WTC11 (cell line): Measurements from ENCODE around the gene KIF2A. TPM values are rescaled to one million over a fixed set of nuclear protein-coding genes. Genes with fewer than 3 reads are reported as not detected.

ENCODE experiments used
- ATAC-seq: fragments of 200-7000 bp; cut with Tn5 transposase; 2 replicates; pipeline ENCODE4 v1.10.0; 2021; ENCODE audit warnings: mild to moderate bottlenecking, moderate library complexity
- CTCF ChIA-PET: fragments of 300-600 bp; sonication (Branson Sonifier 250); formaldehyde crosslinking; loops from one replicate; lab custom pipeline; 2021; ENCODE audit warnings: antibody characterized with exemption; lab: Charles Lee
- POLR2A ChIA-PET: fragments of 350-600 bp; sonication (Branson Sonifier 250); formaldehyde crosslinking; loops from one replicate; lab custom pipeline; 2021; ENCODE audit warnings: antibody characterized with exemption; lab: Charles Lee
- DNase-seq: peaks from one replicate; pipeline ENCODE4 v3.0.0; 2021; ENCODE audit warnings: low spot score
- H3K27ac Mint-ChIP-seq: 2 replicates; pipeline ENCODE4 v1.8.0; 2021; ENCODE audit warnings: mixed read lengths
- H3K27me3 Mint-ChIP-seq: 2 replicates; pipeline ENCODE4 v1.8.0; 2021; ENCODE audit warnings: low read depth, mild to moderate bottlenecking, moderate library complexity, mixed read lengths
- H3K36me3 Mint-ChIP-seq: 2 replicates; pipeline ENCODE4 v1.8.0; 2021; ENCODE audit warnings: mixed read lengths
- H3K4me1 Mint-ChIP-seq: 2 replicates; pipeline ENCODE4 v1.8.0; 2022; ENCODE audit warnings: mixed read lengths
- H3K4me3 Mint-ChIP-seq: 2 replicates; pipeline ENCODE4 v1.8.0; 2021; ENCODE audit warnings: mild to moderate bottlenecking, moderate library complexity, mixed read lengths
- H3K9me3 Mint-ChIP-seq: 2 replicates; pipeline ENCODE4 v1.8.0; 2021; ENCODE audit warnings: mixed read lengths
- AR ChIP-seq: fragments of 250-450 bp; sonication (Bioruptor Pico); IDR thresholded peaks from 2 replicates; pipeline ENCODE4 v1.9.0; 2021; ENCODE audit warnings: mild to moderate bottlenecking
- ATF2 ChIP-seq: sonication (generic); formaldehyde crosslinking; IDR thresholded peaks from 2 replicates; pipeline ENCODE4 v1.8.1; 2022; ENCODE audit warnings: low read depth, missing genetic modification reagents, borderline replicate concordance
- CBFB ChIP-seq: sonication (generic); formaldehyde crosslinking; IDR thresholded peaks from 2 replicates; pipeline ENCODE4 v1.8.1; 2022; ENCODE audit warnings: mild to moderate bottlenecking, low read depth, missing genetic modification reagents
- CREB1 ChIP-seq: sonication (generic); formaldehyde crosslinking; IDR thresholded peaks from 2 replicates; pipeline ENCODE4 v1.8.0; 2023; ENCODE audit warnings: mild to moderate bottlenecking, missing genetic modification reagents
- ETV6 ChIP-seq: sonication (generic); formaldehyde crosslinking; IDR thresholded peaks from 2 replicates; pipeline ENCODE4 v1.8.1; 2022; ENCODE audit warnings: mild to moderate bottlenecking, missing genetic modification reagents
- FOXJ3 ChIP-seq: sonication (generic); formaldehyde crosslinking; IDR thresholded peaks from 2 replicates; pipeline ENCODE4 v1.9.0; 2021; ENCODE audit warnings: missing genetic modification reagents, mild to moderate bottlenecking, borderline replicate concordance
- FOXK1 ChIP-seq: sonication (generic); formaldehyde crosslinking; IDR thresholded peaks from 2 replicates; pipeline ENCODE4 v1.8.0; 2022; ENCODE audit warnings: mild to moderate bottlenecking, moderate library complexity, missing genetic modification reagents
- KAT7 ChIP-seq: sonication (generic); formaldehyde crosslinking; IDR thresholded peaks from 2 replicates; pipeline ENCODE4 v1.8.1; 2023; ENCODE audit warnings: missing genetic modification reagents, mild to moderate bottlenecking, borderline replicate concordance
- NFATC4 ChIP-seq: fragments of 250-450 bp; sonication (Bioruptor Pico); IDR thresholded peaks from 2 replicates; pipeline ENCODE4 v1.9.0; 2021; ENCODE audit warnings: mild to moderate bottlenecking
- NFYB ChIP-seq: sonication (generic); formaldehyde crosslinking; conservative IDR thresholded peaks from 2 replicates; pipeline ENCODE4 v1.8.0; 2022; ENCODE audit warnings: low read depth, missing genetic modification reagents
- OVOL2 ChIP-seq: fragments of 250-450 bp; sonication (Bioruptor Pico); IDR thresholded peaks from 2 replicates; pipeline ENCODE4 v1.9.0; 2021; ENCODE audit warnings: mild to moderate bottlenecking, borderline replicate concordance
- PRDM15 ChIP-seq: sonication (generic); formaldehyde crosslinking; IDR thresholded peaks from 2 replicates; pipeline ENCODE4 v1.8.0; 2022; ENCODE audit warnings: missing genetic modification reagents
- ZBTB43 ChIP-seq: sonication (generic); formaldehyde crosslinking; IDR thresholded peaks from 2 replicates; pipeline ENCODE4 v1.8.1; 2023; ENCODE audit warnings: mild to moderate bottlenecking, missing genetic modification reagents
- ZNF425 ChIP-seq: fragments of 250-450 bp; sonication (Bioruptor Pico); conservative IDR thresholded peaks from 2 replicates; pipeline ENCODE4 v1.9.0; 2021; ENCODE audit warnings: mild to moderate bottlenecking
- ZSCAN18 ChIP-seq: fragments of 250-450 bp; sonication (Bioruptor Pico); IDR thresholded peaks from 2 replicates; pipeline ENCODE4 v2.1.2; 2022; ENCODE audit warnings: mild to moderate bottlenecking, moderate library complexity
- total RNA-seq: library from RNA; stranded (reverse); gene quantifications from 3 replicates; pipeline ENCODE4 v1.2.3, GENCODE V29; 2021
- TF ChIP-seq, protein P1 (sequence below): fragments of 250-450 bp; sonication (Bioruptor Pico); IDR thresholded peaks from 2 replicates; pipeline ENCODE4 v1.8.0; 2021; ENCODE audit warnings: mild to moderate bottlenecking
- TF ChIP-seq, protein P2 (sequence below): sonication (generic); formaldehyde crosslinking; IDR thresholded peaks from 2 replicates; pipeline ENCODE4 v1.8.0; 2022; ENCODE audit warnings: mild to moderate bottlenecking, missing genetic modification reagents
- TF ChIP-seq, protein P3 (sequence below): sonication (generic); formaldehyde crosslinking; conservative IDR thresholded peaks from 2 replicates; pipeline ENCODE4 v1.8.1; 2022; ENCODE audit warnings: mild to moderate bottlenecking, missing genetic modification reagents

The KIF2A gene
- total RNA-seq, 1 experiment from 2014 or later, result 77.8 TPM

DNA sequence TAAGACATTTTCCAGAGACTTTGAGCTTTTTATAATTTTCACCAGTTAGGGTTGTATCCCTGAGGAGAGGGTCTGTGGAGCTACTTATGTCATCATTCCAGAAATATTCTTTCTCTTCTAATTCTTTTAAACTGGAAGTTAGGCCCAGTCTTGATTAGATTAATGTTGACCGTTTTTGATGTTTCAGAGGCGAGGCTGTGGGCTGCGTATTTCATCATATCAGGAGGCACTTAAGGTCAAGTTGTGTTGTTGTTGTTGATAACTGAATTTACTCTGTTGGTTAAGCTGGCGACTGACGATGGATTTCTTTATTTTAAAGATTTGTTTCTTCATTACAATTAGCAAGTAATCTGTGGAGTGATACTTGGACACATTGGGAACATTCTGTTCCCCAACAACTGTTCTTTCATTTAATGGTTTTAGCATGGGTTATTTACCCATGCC lies 126.6 kb downstream of the KIF2A start:
- Mint-ChIP-seq H3K36me3 (peaks cover 2% of the 10 kb centered on the region), H3K27ac (peak overlapping the region; percentile 19; the same call in 1 of the 2 replicates), H3K27me3 (no peaks in the 10 kb centered on the region), H3K4me1 (no peaks in the 10 kb centered on the region), H3K9me3 (no peaks in the 10 kb centered on the region), H3K4me3 (no peak overlapping the region)
- CTCF ChIA-PET, result interaction anchor here (0.6 to 2.8 kb wide), 4 partner anchors 11 to 59 kb away, joined by 3 to 20 read pairs (median 9); no protein-coding TSS in a partner anchor
- ATAC-seq (no peak), DNase-seq (no peak)
- POLR2A ChIA-PET, result interaction anchor here (1.8 kb wide), 1 partner anchor 29 kb away, joined by 7 read pairs; the partner anchor contains the start of gene DIMT1
- TF ChIP-seq NFYB (CRISPR knock-in tag) (no peak), PRDM15 (CRISPR knock-in tag) (no peak), ZNF425 (CRISPR knock-in tag) (no peak), CREB1 (CRISPR knock-in tag) (no peak), CBFB (CRISPR knock-in tag) (no peak), ZSCAN18 (no peak), FOXK1 (no peak), NFATC4 (CRISPR knock-in tag) (no peak), AR (CRISPR knock-in tag) (no peak), ZBTB43 (CRISPR knock-in tag) (no peak), ETV6 (CRISPR knock-in tag) (no peak), OVOL2 (CRISPR knock-in tag) (no peak), FOXJ3 (no peak), KAT7 (CRISPR knock-in tag) (no peak), ATF2 (CRISPR knock-in tag) (no peak)
- TF ChIP-seq, protein P1, sequence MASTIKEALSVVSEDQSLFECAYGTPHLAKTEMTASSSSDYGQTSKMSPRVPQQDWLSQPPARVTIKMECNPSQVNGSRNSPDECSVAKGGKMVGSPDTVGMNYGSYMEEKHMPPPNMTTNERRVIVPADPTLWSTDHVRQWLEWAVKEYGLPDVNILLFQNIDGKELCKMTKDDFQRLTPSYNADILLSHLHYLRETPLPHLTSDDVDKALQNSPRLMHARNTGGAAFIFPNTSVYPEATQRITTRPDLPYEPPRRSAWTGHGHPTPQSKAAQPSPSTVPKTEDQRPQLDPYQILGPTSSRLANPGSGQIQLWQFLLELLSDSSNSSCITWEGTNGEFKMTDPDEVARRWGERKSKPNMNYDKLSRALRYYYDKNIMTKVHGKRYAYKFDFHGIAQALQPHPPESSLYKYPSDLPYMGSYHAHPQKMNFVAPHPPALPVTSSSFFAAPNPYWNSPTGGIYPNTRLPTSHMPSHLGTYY (CRISPR knock-in tag), result no peak
- TF ChIP-seq, protein P2, sequence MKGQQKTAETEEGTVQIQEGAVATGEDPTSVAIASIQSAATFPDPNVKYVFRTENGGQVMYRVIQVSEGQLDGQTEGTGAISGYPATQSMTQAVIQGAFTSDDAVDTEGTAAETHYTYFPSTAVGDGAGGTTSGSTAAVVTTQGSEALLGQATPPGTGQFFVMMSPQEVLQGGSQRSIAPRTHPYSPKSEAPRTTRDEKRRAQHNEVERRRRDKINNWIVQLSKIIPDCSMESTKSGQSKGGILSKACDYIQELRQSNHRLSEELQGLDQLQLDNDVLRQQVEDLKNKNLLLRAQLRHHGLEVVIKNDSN (CRISPR knock-in tag), result no peak
- TF ChIP-seq, protein P3, sequence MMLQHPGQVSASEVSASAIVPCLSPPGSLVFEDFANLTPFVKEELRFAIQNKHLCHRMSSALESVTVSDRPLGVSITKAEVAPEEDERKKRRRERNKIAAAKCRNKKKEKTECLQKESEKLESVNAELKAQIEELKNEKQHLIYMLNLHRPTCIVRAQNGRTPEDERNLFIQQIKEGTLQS (CRISPR knock-in tag), result no peak
